ENCODE measurements around the gene CPT1A.

DNA sequence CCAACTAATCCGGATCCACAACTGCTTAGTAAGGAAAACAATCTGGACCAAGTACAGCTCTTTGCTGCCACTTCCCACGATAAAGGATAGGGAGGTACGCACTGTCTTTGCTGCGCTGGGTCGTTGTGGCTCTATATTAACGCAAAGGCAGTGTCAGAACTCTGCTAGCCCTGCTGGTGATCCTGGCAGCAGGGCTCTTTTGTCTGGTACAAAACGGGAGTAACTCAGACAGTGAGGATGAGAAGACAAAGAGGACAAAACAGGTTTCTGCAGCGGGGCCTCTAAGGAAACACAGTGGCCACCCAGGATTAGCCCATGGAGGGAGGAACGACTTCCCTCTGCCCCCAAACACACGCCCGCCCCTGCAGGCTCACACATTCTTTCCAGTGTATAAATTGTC, 131.3 kb downstream of the CPT1A start:
- no peak for TF ChIP-seq GATA2 (IDR thresholded peaks at IDR 0.05; ENCODE audit: low read depth, low read length)
- no peak for TF ChIP-seq GATA3 (IDR thresholded peaks at IDR 0.05; ENCODE audit: low read depth, low read length)

Measured in SH-SY5Y (cell line).